Heart left ventricle (tissue), 13 donors: ENCODE data around the gene LRRC32.

ENCODE experiments used
- CTCF ChIP-seq, 12 donors: fragments of 200-600 bp; sonication (generic) in 4 of 12; IDR thresholded peaks; one replicate each; pipeline versions ENCODE4 v1.5.0 to v1.8.0; 2018 to 2022; ENCODE audit warnings: antibody characterized with exemption in 12 of 12, mild to moderate bottlenecking in 5 of 12
- POLR2A ChIP-seq, 2 donors: fragments of 450-650 bp; IDR thresholded peaks; one replicate each; pipeline ENCODE4 v1.6.1; 2017; ENCODE audit warnings: antibody characterized with exemption in 2 of 2, mild to moderate bottlenecking in 2 of 2, moderate library complexity in 2 of 2
- donor health status: ischemic (EF 13 %, LVEDD 7.1; RV severe dilation, severe dysfunction).
- donor health status: DM: no; HTN: yes; CAD: no.
- donor health status: DM: no; HTN: no; CAD: no.
- donor health status: ischemic (EF 25% LVEDD 6.9; RV normal size, moderate dysfunction).
- donor health status: ischemic (EF 25% LVEDD 5.7; RV mildly dilated, moderate dysfunction).
- donor health status: ischemic (EF 35%, LVEDD 5.7; RV mildly dilated, moderate dysfunction).
- donor health status: nonischemic (EF 11% LVEDD 7.7; RV severe dilation, severe dysfunction).
- donor health status: DM: yes; HTN: yes; CAD: no.
- donor health status: PGD.
- donor health status: ischemic (EF 29% LVEDD 5.4; RV normal size, mild dysfunction).
- donor health status: nonischemic (EF 23%, LVEDD 6.1; RV moderate dilation, normal function).

- TF ChIP-seq CTCF (IDR thresholded peaks at IDR 0.05) (no peak), POLR2A (IDR thresholded peaks at IDR 0.05) (no peak)
Observed at GRCh38 chr11:76653012-76653673, 17.4 kb downstream of the LRRC32 start.
